Measurements from ENCODE around the gene NCOR2. TPM values are rescaled to one million over a fixed set of nuclear protein-coding genes. Genes with fewer than 3 reads are reported as not detected.

The NCOR2 gene
- total RNA-seq, 1 donor from 2014 or later, result 20.3 TPM

DNA sequence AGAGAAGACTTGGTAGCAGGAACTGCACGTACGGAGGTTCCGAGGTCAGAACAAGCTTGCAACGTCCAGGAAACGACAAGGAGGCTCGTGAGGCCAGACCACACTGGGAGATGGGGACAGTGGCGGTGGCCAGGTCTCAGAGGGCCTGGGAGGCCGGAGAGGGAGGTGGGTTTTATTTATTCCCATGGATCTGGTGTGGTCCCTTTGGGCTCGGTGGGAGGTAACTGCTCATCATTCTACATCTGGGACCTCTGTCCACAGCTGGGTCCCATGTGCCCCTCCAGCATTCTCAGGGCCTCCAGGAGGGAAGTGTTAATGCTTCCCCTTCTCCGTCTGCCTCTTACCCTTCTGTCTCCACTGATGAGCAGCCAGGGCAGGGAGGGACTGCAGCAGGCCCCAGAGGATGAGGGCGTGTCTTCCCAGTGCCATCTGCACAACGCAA, 35.7 kb upstream of the NCOR2 start:
- Histone ChIP-seq H3K36me3 (ENCODE audit: control insufficient read depth, insufficient read depth, low read length) (no peaks in the 10 kb centered on the region), H3K4me3 (ENCODE audit: low read depth, low read length) (no peak overlapping the region), H3K27me3 (ENCODE audit: control insufficient read depth, insufficient read depth, low read length) (no peaks in the 10 kb centered on the region)
- DNase-seq (ENCODE audit: low read depth) (no peak), FAIRE-seq (no peak)
- TF ChIP-seq, protein P1, sequence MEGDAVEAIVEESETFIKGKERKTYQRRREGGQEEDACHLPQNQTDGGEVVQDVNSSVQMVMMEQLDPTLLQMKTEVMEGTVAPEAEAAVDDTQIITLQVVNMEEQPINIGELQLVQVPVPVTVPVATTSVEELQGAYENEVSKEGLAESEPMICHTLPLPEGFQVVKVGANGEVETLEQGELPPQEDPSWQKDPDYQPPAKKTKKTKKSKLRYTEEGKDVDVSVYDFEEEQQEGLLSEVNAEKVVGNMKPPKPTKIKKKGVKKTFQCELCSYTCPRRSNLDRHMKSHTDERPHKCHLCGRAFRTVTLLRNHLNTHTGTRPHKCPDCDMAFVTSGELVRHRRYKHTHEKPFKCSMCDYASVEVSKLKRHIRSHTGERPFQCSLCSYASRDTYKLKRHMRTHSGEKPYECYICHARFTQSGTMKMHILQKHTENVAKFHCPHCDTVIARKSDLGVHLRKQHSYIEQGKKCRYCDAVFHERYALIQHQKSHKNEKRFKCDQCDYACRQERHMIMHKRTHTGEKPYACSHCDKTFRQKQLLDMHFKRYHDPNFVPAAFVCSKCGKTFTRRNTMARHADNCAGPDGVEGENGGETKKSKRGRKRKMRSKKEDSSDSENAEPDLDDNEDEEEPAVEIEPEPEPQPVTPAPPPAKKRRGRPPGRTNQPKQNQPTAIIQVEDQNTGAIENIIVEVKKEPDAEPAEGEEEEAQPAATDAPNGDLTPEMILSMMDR (IDR thresholded peaks at IDR 0.05; ENCODE audit: insufficient read depth, low read length, severe bottlenecking), result no peak

DNA sequence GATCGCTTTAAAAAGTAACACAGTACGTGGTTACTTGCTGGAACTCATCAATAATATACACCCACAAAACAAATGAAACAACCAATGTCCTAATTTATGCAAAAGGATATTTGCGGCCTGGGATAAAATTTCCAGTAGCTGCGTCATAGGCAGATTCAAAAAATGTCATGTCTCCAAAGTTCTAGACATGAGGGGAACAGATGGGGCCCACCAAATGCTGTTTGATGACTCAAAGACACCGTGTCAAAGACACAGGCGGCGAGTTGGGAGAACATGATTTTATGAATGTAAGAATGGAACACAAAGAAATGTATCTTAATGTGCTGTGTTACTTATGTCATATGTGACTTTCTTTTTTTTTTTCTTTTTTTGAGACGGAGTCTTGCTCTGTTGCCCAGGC, 34.3 kb upstream of the NCOR2 start:
- TF ChIP-seq, protein P1 (IDR thresholded peaks at IDR 0.05; ENCODE audit: insufficient read depth, low read length, severe bottlenecking), result no peak
- DNase-seq (ENCODE audit: low read depth), result no peak
- no peak overlapping the region for H3K4me3 ChIP-seq (ENCODE audit: low read depth, low read length)
- H3K27me3 ChIP-seq (ENCODE audit: control insufficient read depth, insufficient read depth, low read length), result no peaks in the 10 kb centered on the region
- H3K36me3 ChIP-seq (ENCODE audit: control insufficient read depth, insufficient read depth, low read length), result no peaks in the 10 kb centered on the region
- FAIRE-seq, result no peak

DNA sequence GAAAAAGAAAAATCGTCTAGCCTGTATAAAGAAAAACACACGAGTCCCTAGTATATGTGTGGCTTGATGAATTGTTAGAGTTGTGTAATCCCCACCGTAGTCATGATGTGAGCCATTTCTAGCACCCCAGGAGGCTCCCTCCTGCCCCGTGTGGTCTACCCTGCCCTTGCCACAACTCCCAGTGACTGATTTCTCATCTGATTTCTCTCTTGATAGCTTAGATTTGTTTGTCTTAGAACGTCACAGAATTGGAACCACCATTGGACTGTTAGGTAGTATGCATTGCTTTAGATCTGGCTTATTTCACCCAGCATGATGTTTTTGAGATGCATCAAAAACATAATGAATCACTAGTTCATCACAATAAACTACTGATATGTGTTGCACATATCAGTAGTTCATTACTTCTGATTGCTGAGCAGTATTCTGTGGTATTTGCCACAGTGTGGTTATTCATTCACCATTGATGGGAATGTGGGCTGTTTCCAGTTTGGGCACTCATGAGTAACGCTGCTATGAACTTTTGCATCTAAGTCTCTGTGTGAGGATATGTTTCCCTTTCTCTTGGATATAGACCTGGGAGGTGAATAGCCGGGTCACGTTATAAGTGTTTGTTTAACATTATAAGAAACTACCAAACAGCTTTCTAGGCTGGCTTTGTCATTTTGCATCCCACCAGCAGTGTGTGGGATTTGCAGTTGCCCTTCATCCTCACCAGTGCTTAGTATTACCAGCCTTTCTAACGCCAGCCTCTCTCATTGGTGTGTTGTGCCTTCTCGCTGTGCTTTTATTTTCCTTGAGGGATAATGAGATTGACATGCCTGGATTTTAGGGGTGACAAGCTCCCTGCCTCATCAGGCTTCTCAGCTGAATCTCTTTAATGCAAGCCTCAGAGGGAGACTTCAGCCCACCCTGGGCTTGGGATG, 31.9 kb upstream of the NCOR2 start:
- H3K4me3 ChIP-seq (ENCODE audit: low read depth, low read length), result no peak overlapping the region
- DNase-seq (ENCODE audit: low read depth), result peak; percentile 48
- FAIRE-seq, result no peak
- H3K27me3 ChIP-seq (ENCODE audit: control insufficient read depth, insufficient read depth, low read length), result no peaks in the 10 kb centered on the region
- TF ChIP-seq, protein P1 (IDR thresholded peaks at IDR 0.05; ENCODE audit: insufficient read depth, low read length, severe bottlenecking), result peak; percentile 4
- no peaks in the 10 kb centered on the region for H3K36me3 ChIP-seq (ENCODE audit: control insufficient read depth, insufficient read depth, low read length)

DNA sequence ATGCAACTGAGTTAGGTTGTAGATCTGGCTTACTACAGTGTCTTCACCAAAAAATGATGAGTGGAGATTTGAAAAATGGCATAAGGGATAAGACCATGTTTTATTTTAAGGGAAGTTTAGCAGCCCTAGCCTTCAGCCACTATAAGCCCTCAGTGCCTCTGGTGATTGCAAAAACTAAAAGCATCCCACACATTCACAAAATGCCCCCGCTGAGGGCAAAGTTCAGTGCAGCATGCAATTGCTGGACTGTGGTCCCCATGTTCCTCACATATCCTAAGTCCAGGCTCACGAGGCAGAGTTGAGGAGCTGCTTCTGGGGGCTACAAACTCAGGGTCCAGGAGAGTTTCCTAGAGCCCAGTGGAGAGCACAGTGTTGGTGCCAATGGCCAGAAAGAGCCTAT, 29.6 kb upstream of the NCOR2 start:
- TF ChIP-seq, protein P1 (IDR thresholded peaks at IDR 0.05; ENCODE audit: insufficient read depth, low read length, severe bottlenecking), result no peak
- H3K27me3 ChIP-seq (ENCODE audit: control insufficient read depth, insufficient read depth, low read length), result no peaks in the 10 kb centered on the region
- no peak for FAIRE-seq

DNA sequence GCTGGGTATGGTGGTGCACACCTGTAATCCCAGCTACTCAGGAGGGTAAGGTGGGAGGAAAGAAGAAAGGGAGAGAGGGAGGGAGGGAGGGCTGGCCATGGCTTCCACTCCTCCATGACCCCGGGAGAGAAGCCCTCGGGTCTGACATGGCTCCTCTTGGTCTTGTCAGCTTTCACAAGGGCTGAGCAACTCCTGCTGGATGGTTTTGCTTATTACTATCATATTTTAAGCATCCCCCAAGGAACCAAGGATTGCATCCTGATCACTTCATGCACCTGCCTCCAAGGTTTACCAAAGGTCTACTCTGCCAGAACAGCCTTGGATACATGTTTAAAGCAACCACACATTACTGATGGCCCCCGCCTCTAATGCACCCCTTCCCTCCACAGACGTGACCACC, 28.0 kb upstream of the NCOR2 start:
- TF ChIP-seq, protein P1 (IDR thresholded peaks at IDR 0.05; ENCODE audit: insufficient read depth, low read length, severe bottlenecking), result no peak
- no peak for FAIRE-seq
- Histone ChIP-seq H3K27me3 (ENCODE audit: control insufficient read depth, insufficient read depth, low read length) (no peaks in the 10 kb centered on the region), H3K4me3 (ENCODE audit: low read depth, low read length) (no peak overlapping the region), H3K36me3 (ENCODE audit: control insufficient read depth, insufficient read depth, low read length) (no peaks in the 10 kb centered on the region)
- no peak for DNase-seq (ENCODE audit: low read depth)

More for the DNA sequence above, 29.6 kb upstream of the NCOR2 start:
- no peak overlapping the region for H3K4me3 ChIP-seq (ENCODE audit: low read depth, low read length)
- DNase-seq (ENCODE audit: low read depth), result no peak
- no peaks in the 10 kb centered on the region for H3K36me3 ChIP-seq (ENCODE audit: control insufficient read depth, insufficient read depth, low read length)

Measured in bronchial epithelial cell (primary cell).